GM18526 (cell line): Measurements from ENCODE around the gene CHD6.
A peak's percentile ranks its signal among the peaks of the same experiment; 100 is the strongest.

Source experiments
- POLR2A ChIP-seq: IDR thresholded peaks from 3 replicates; pipeline ENCODE4 v1.6.1; 2011; ENCODE audit not compliant: insufficient read length; ENCODE audit errors: extremely low read depth

CHD6 gene

GRCh38 chr20:41617902-41618806 is at the start of gene CHD6:
Gene CHD6 (minus strand): TSS chr20:41618377. CDS start chr20:41551337, 67,040 bp downstream.
- TF ChIP-seq POLR2A = peak; percentile 28

- no peak for TF ChIP-seq POLR2A
Observed at GRCh38 chr20:41664584-41664983, 46.4 kb upstream of the CHD6 start.

GRCh38 chr20:41657655-41658054 is 39.5 kb upstream of the CHD6 start:
- no peak for TF ChIP-seq POLR2A

DNA sequence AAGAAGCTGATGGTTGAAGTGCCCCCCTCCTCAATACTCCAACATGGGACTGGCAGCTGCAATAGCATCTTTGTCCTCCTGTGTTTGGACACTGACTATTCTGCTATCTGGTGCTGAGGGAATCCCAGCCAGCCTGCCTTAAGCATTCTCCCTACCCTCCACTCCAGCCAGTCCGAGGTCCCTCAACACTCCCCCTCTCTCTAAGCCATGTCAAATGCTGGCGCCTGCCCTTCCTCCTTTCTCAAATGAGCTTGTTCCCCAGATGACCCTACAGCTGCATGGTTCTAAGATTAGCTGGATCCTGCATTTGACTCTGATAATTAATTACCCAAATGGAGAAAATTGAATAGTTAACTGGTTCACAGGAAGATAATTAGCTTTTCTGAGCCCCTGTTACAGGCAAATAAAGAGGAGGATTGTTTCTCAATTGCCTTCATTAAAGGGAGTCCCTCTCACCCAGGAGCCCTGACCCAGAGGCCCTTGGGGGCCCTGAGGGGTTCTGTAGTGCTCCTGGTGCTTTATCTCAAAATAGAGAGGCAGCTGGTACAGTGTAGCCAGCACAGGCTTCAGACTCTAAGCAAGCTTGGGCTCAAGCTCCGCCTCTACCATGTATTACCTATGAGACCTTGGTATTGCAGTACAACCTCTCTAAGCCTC is 37.9 kb upstream of the CHD6 start:
- no peak for TF ChIP-seq POLR2A

GRCh38 chr20:41654884-41655283 is 36.7 kb upstream of the CHD6 start:
- TF ChIP-seq POLR2A = no peak

- no peak for TF ChIP-seq POLR2A
Observed at GRCh38 chr20:41654292-41654691, 36.1 kb upstream of the CHD6 start.

DNA sequence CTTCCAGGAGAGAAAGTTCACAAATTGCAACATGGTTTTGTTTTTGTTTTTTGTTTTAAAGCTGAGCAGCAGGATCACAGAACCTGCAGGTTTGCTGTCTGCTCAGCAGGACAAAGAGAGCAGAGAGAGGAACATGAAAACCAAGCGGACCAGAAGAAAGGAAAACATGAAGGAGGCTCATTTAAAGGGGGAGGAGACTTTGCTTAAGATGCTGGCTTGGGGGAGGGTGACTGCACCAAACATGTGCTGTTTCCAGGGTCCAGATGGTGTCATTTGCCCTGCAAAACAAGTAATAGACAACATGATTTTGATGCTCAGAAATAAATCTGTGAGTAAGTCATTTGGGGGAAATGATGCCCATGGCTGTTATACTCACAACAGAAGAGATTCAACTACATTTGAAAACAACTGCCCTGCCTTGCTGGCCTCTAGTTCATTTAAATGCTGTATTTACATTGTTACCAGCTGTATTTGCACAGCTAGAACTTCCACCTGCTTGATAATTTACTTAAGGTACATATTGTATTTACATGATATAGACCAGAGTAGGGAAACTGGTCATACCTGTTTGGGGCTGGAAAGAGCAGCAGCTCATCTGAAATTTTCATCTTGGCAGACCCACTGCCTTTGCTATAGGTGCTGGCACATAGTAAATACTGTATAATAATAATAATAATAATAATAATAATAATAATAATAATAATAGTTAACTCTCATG is 32.2 kb upstream of the CHD6 start:
- TF ChIP-seq POLR2A = no peak

DNA sequence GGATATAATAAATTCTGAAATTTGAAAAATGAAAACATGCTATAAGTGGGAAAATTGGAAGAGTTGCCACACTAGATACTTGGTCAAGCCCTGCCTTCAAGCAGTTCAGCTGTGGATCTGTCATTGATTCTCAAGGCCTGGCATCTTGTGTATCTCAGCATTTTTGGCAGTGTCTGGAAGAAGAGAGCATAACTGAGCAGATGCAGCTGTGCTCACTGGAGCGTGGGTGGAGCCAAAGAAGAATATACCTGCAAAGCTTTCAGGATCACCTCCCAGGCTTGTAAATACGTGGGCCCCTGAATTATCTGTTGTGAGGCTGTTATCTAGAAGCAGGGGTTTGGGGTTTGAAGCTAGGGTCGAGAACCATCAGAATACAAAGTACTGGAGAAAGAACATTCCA is 31.3 kb upstream of the CHD6 start:
- TF ChIP-seq POLR2A = no peak

- TF ChIP-seq POLR2A = no peak
Observed at GRCh38 chr20:41645372-41645771, 27.2 kb upstream of the CHD6 start.

GRCh38 chr20:41643504-41643938 is 25.3 kb upstream of the CHD6 start:
- TF ChIP-seq POLR2A = no peak

GRCh38 chr20:41639630-41640029 is 21.5 kb upstream of the CHD6 start:
- no peak for TF ChIP-seq POLR2A

DNA sequence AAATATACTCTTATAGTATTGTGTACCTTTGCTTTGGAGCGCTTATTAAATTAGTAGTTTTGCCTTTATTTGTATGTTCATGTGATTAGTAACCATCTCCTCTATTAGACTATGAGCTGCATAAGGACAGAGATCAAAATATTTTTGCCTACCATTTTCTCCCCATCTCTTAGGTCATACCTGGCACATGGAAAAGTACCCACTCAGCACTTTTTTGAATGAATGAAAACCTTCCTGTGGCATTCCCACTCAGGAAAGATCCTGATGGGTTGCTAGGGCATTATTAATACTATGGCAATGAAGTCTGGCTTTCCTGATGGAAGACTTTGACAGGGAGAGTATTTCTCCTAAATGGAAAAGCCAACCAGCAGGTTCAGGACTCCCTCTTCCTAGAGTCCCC is 20.3 kb upstream of the CHD6 start:
- no peak for TF ChIP-seq POLR2A

DNA sequence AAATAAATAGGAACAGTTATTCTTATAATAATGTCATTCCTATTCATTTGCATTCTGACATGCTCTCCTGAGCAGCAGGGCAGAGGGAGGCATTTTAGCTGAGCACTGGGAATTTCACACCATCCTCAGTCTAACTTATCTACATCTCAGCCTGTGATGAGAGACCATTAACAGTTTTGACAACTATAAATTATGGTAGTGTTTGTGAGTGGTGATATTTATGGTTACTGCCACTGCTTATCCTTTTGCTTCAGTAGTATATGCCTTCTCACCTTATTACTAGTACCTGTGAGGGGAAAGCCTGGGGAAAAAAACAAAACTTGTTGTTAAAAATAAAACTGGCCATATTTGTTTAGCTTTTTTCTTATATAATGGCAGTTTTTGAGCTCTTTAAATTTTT is 17.0 kb upstream of the CHD6 start:
- no peak for TF ChIP-seq POLR2A

- TF ChIP-seq POLR2A = no peak
Observed at GRCh38 chr20:41632896-41633295, 14.7 kb upstream of the CHD6 start.

- no peak for TF ChIP-seq POLR2A
Observed at GRCh38 chr20:41631826-41632225, 13.6 kb upstream of the CHD6 start.

- TF ChIP-seq POLR2A = no peak
Observed at GRCh38 chr20:41630846-41631245, 12.7 kb upstream of the CHD6 start.
